GM18867 (cell line): ENCODE data around the gene GNE.
"Not testable (repeated sequence)": the region's sequence is repeated elsewhere in the genome, so short reads cannot be mapped to it uniquely, and the experiment has no call there.

ENCODE experiments used
- ATAC-seq: cut with Tn5 transposase; IDR thresholded peaks from one replicate; pipeline ENCODE4 v1.9.1; 2021; ENCODE audit warnings: mild to moderate bottlenecking, moderate library complexity; ENCODE audit not compliant: unreplicated experiment

The GNE gene

GRCh38 chr9:36208521-36209253 is 49.6 kb downstream of the GNE start:
- ATAC-seq, result no peak

DNA sequence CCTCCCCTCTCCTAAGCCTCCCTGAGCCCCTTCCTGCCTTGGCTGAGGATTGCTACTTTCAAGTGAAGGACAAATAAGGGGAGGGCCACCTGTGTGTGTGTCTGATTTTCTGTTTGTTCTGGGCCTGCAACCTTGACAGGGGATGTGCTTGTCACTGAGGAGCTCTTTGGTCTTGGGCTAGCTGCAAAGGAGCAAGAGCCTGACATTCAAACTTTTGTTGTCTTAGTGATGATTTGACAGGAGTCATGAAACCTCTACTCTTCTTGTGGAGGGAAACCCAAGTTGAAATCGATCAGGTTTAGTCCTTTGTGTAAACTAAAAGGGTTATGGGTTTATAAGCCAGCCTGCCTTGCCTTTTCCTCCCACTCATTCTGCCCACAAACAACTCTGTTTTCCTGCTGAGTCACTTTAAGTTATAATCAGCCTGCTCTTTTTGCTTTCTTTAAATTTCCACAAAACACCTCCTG is 50.7 kb downstream of the GNE start:
- ATAC-seq, result no peak

DNA sequence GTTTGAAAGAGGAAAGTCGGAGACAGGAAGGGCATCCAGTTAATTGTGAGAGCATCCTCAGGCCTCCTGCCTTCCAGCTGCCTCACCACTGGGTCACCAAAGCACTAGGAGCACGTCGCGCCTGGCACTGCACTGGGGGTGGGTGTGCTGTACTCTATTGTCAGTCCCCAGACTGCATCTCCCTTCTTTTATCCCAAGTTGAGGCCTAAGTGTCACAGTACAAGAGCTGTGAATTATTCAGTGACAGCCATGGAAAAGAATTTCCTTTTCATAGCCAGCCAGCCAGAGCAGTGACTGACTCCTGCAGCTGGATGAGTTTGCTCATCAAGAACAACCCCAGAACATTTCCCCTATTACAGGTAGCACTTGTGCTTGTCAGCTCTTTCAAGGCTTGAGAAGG is 51.2 kb downstream of the GNE start:
- ATAC-seq, result no peak

DNA sequence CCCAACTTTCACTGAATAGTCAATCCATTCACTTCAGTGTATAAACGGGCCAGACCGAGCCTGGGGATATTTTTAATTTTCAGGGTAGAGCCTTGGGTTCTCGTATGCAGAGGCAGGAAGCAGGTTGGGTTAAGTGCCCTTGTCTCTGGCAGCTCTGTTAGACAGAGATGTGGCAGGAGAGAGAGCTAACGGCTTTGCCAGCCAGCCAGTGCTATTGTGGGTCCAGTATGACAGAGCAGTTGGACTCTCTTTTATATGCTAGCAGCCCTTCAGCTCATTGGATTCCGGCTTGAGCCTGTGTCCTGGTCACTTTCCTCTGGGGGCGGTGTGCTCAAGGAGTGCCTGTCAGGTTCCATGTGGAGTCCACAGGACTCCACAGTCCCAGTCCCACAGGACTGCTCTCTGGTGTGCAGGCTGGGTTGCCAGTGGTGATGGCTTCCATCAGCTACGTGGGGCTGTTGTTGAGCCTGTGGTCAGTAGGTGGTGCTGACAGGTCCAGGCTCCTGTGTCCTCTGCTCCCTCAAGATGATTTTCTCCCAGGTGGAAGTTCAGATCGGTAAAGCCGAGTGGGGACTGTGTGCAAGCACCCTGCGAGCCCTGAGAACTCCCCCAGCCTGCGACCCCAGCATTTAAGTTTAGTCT is 53.2 kb downstream of the GNE start:
- ATAC-seq, result no peak

DNA sequence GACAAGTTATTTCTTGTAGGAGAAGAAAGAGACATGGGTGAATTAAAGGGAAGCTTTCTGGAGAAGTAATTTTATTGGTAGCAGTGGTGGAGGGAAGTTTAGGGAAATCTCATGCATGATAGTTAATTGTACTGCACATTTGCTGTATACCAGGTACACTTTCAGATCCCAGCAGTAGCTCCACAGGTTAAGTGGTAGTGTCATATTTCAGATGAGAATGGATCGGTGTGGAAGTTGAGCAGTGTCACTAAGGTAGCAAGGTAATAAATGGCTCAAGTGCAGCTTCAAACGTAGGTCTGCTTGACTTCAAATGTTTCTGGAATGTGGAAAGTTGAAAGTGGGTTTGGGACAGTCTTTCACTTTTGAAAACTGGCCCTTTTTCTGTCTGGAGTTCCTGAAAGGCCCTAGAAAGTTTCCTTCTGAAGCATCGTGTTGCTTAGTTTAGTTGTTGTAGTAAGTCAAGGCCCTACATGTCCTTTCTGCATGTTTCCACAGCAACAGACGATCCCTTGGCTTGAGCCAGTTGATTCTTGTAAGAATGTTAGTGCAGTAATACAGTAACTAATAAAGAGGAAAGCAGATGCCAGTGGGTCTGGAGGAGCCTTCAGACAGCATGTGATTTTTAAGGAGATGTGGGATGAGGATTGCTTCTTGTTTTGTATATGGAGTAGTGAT is 63.8 kb downstream of the GNE start:
- no peak for ATAC-seq

DNA sequence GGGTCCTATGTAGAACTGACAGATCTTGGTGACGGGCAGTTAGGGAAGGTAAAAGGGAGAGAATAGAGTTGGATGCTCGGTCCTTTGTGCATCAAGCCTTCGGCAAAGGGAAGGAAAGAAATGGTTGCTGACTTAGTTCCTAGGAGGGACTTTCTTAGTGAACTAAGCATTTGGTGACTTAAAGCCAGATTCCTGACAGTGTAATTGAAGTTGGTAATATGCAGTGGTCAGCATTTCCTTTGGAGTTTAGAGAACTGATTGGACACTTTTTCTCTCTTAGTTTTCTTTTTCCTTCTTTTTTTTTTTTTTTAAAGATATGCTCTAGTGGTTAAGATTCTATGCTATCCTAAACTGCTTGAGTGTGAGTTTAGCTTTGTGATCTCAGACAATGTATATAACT is 65.2 kb downstream of the GNE start:
- no peak for ATAC-seq

GRCh38 chr9:36192196-36192595 is 66.1 kb downstream of the GNE start:
- ATAC-seq, result no peak

DNA sequence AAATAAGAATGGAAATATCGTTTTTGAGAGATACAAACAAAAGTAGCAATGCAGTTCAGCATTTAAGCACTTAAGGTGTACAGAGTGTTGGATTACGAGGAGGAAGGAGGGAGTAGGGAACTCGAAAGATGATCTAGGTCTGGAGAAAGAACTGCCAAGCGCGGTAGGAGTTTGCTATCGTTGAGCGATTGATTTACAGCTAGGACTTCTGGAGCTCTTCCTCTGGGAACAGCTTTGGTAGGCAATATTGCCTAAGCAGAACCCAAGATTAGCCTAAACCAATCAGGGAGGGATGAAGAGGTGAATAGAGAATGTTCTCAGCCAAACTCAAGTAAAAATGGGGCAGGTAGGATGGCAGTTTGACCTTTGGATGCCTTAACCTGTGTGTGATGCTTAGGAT is 66.6 kb downstream of the GNE start:
- ATAC-seq, result no peak

GRCh38 chr9:36191290-36191645 is 67.0 kb downstream of the GNE start:
- ATAC-seq, result peak; percentile 9

DNA sequence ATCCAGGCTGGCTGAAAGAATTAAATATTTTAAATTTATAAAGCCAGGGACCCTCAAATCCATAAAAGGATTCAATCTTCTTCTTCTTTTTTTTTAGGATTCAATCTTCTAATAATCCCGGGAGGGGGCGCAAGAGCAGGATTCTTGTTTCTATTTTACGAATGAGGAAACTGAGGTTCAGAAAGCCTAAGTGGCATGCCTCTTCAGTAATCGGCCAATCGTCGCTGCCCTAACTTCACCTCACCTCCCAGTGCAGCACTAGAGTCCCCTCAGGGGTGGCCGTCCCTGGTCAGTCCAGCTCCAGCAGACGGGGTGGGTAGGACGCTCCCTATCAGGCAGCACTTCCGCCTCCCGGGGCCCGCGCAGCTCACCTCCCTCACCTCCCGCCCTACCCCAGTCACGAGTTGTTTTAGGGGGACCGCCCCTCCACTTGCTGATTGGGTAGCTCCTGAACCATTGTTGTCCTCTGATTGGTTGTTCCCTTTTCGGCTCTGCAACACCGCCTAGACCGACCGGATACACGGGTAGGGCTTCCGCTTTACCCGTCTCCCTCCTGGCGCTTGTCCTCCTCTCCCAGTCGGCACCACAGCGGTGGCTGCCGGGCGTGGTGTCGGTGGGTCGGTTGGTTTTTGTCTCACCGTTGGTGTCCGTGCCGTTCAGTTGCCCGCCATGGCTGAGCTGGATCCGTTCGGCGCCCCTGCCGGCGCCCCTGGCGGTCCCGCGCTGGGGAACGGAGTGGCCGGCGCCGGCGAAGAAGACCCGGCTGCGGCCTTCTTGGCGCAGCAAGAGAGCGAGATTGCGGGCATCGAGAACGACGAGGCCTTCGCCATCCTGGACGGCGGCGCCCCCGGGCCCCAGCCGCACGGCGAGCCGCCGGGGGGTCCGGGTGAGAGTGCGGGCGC is 67.6 kb downstream of the GNE start, which contains the start of gene CLTA:
CLTA (plus strand) TSS at position 534 of the 902 bp plus-strand sequence; CDS start at position 670, 136 bp downstream.
- ATAC-seq, result peak; percentile 97

GRCh38 chr9:36189976-36190375 is 68.3 kb downstream of the GNE start:
- no peak for ATAC-seq

DNA sequence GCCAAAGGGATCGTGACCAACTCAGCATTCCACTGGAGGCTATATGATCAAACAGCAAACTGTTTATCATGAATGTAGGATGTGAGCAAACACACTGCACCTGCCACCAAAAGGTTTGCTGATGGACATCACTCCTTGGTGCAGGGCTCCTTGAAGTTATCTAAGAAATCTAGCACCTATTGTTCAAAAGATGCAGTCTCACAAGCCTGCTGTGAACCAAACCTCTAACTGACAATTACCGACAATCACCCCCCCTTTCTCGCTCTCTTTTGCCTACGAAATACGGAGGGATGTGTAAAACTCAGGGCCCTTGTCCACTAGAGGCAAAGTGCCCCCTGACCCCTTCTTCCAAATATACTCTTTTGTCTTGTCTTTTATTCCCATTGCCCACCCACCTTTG is 70.0 kb downstream of the GNE start:
- no peak for ATAC-seq

DNA sequence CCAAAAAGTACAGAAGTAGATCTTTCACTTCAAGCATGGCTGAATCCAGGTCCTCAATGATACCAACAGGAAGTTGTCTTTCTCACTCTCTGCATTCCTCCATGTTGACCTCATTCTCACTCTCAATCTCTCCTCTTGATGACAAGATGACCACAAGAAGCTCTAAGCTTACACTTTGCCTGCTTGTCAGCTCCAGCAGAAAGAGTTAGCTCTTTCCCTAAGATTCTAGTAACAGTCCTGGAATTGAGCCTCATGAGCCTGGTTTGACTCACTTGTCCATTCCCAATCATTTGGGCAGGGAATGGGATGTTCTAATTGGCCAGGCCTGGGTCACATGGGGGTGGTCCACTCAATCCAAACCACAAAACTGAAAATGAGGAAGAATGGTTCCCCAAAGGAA is 70.8 kb downstream of the GNE start:
- ATAC-seq, result no peak

DNA sequence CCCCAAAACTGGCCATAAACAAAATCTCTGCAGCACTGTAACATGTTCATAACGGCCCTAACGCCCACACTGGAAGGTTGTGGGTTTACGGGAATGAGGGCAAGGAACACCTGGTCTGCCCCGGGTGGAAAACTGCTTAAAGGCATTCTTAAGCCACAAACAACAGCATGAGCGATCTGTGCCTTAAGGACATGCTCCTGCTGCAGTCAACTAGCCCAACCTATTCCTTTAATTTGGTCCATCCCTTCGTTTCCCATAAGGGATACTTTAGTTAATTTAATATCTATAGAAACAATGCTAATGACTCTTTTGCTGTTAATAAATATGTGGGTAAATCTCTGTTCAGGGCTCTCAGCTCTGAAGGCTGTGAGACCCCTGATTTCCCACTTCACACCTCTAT is 78.0 kb downstream of the GNE start:
- ATAC-seq, result not testable (repeated sequence)

DNA sequence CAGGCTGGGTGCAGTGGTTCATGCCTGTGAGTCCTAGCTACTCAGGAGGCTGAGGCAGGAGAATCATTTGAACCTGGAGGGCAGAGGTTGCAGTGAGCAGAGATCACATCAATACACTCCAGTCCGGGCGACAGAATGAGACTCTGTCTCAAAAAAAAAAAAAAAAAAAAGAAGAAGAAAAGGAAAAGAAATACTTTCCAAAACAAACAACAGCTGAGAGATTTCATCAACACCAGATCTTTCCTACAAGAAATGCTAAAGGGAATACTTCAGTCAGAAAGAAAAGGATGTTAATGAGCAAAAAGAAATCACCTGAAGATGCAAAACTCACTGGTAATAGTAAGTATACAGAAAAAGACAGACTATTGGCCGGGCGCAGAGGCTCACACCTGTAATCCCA is 80.7 kb downstream of the GNE start:
- ATAC-seq, result no peak

DNA sequence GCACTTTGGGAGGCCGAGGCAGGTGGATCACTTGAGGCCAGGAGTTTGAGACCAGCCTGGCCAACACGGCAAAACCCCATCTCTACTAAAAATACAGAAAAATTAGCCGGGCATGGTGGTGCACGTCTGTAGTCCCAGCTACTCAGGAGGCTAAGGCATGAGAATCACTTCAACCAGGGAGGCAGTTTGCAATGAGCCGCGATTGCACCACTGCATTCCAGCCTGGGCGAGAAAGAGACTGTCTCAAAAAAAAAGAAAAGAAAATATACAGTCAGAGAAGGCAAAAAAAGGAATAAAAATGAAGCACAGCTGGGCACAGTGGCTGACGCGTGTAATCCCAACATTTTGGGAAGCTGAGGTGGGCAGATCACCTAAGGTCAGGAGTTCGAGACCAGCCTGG is 81.8 kb downstream of the GNE start:
- not testable (repeated sequence) for ATAC-seq

- ATAC-seq, result not testable (repeated sequence)
Observed at GRCh38 chr9:36175209-36175608, 83.0 kb downstream of the GNE start.

- ATAC-seq, result no peak
Observed at GRCh38 chr9:36174731-36175130, 83.5 kb downstream of the GNE start.

GRCh38 chr9:36174271-36174670 is 84.0 kb downstream of the GNE start:
- ATAC-seq, result no peak

DNA sequence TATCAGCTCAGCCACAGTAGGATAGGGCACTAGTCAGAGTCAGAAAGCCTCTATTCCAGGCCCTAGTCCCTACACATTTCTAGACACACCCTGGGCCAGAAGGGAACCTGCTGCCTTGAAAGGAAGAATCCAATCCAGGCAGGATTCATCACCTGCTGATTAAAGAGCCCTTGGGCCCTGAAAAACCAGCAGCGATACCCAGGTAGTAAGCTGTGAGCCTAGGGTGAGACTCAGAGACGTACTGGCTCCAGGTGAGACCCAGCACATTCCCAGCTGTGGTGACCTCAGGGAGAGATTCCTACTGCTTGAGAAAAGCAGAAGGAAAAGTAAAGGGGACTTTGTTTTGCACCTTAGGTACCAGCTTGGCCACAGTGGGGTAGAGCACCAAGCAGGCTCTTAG is 84.4 kb downstream of the GNE start:
- no peak for ATAC-seq

- ATAC-seq, result no peak
Observed at GRCh38 chr9:36170531-36170930, 87.7 kb downstream of the GNE start.
